ENCODE measurements around the gene CDKAL1. TPM values are rescaled to one million over a fixed set of nuclear protein-coding genes. Genes with fewer than 3 reads are reported as not detected.

The CDKAL1 gene
- total RNA-seq, 1 donor from 2014 or later: 9.6 TPM

- H3K4me3 Mint-ChIP-seq (ENCODE audit: unreplicated experiment): no peak overlapping the region
- H3K27ac Mint-ChIP-seq (ENCODE audit: unreplicated experiment): no peak overlapping the region
- no peaks in the 10 kb centered on the region for H3K27me3 Mint-ChIP-seq (ENCODE audit: low read depth)
- H3K36me3 Mint-ChIP-seq (ENCODE audit: low read depth): no peaks in the 10 kb centered on the region
- no peak for DNase-seq (ENCODE audit: low spot score)
- peaks cover 31% of the 10 kb centered on the region for H3K4me1 Mint-ChIP-seq (ENCODE audit: low read depth)
- TF ChIP-seq CTCF (IDR thresholded peaks at IDR 0.05): no peak
- no peaks in the 10 kb centered on the region for H3K9me3 Mint-ChIP-seq (ENCODE audit: low read depth)
Observed at GRCh38 chr6:20532881-20533280, 1.4 kb upstream of the CDKAL1 start.

- H3K36me3 Mint-ChIP-seq (ENCODE audit: low read depth): no peaks in the 10 kb centered on the region
- H3K27ac Mint-ChIP-seq (ENCODE audit: unreplicated experiment): peak overlapping the region; percentile 96
- H3K27me3 Mint-ChIP-seq (ENCODE audit: low read depth): no peaks in the 10 kb centered on the region
- DNase-seq (ENCODE audit: low spot score): no peak
- H3K9me3 Mint-ChIP-seq (ENCODE audit: low read depth): no peaks in the 10 kb centered on the region
- peaks cover 23% of the 10 kb centered on the region for H3K4me1 Mint-ChIP-seq (ENCODE audit: low read depth)
- peak overlapping the region; percentile 90 for H3K4me3 Mint-ChIP-seq (ENCODE audit: unreplicated experiment)
- no peak for TF ChIP-seq CTCF (IDR thresholded peaks at IDR 0.05)
Observed at GRCh38 chr6:20533746-20534294, 437 bp upstream of the CDKAL1 start.

GRCh38 chr6:20538131-20538662 is 3.9 kb downstream of the CDKAL1 start:
- no peaks in the 10 kb centered on the region for H3K27me3 Mint-ChIP-seq (ENCODE audit: low read depth)
- no peak overlapping the region for H3K27ac Mint-ChIP-seq (ENCODE audit: unreplicated experiment)
- H3K9me3 Mint-ChIP-seq (ENCODE audit: low read depth): no peaks in the 10 kb centered on the region
- no peak for TF ChIP-seq CTCF (IDR thresholded peaks at IDR 0.05)
- H3K4me3 Mint-ChIP-seq (ENCODE audit: unreplicated experiment): no peak overlapping the region
- no peak for DNase-seq (ENCODE audit: low spot score)
- peaks cover 36% of the 10 kb centered on the region for H3K4me1 Mint-ChIP-seq (ENCODE audit: low read depth)
- peaks cover 2% of the 10 kb centered on the region for H3K36me3 Mint-ChIP-seq (ENCODE audit: low read depth)

- Mint-ChIP-seq H3K4me3 (ENCODE audit: unreplicated experiment) (no peak overlapping the region), H3K36me3 (ENCODE audit: low read depth) (peaks cover 2% of the 10 kb centered on the region), H3K27me3 (ENCODE audit: low read depth) (no peaks in the 10 kb centered on the region), H3K9me3 (ENCODE audit: low read depth) (no peaks in the 10 kb centered on the region), H3K4me1 (ENCODE audit: low read depth) (peaks cover 35% of the 10 kb centered on the region), H3K27ac (ENCODE audit: unreplicated experiment) (no peak overlapping the region)
- no peak for DNase-seq (ENCODE audit: low spot score)
- no peak for TF ChIP-seq CTCF (IDR thresholded peaks at IDR 0.05)
Observed at GRCh38 chr6:20538907-20539306, 4.7 kb downstream of the CDKAL1 start.

- no peak for DNase-seq (ENCODE audit: low spot score)
- H3K9me3 Mint-ChIP-seq (ENCODE audit: low read depth): no peaks in the 10 kb centered on the region
- H3K36me3 Mint-ChIP-seq (ENCODE audit: low read depth): peaks cover 2% of the 10 kb centered on the region
- no peak overlapping the region for H3K27ac Mint-ChIP-seq (ENCODE audit: unreplicated experiment)
- TF ChIP-seq CTCF (IDR thresholded peaks at IDR 0.05): no peak
- no peaks in the 10 kb centered on the region for H3K27me3 Mint-ChIP-seq (ENCODE audit: low read depth)
- no peak overlapping the region for H3K4me3 Mint-ChIP-seq (ENCODE audit: unreplicated experiment)
- peaks cover 34% of the 10 kb centered on the region for H3K4me1 Mint-ChIP-seq (ENCODE audit: low read depth)
Observed at GRCh38 chr6:20539387-20539786, 5.1 kb downstream of the CDKAL1 start.
